Stimulated activated naive B cell treated with anti-CD40 and anti-IgM and Interleukin-4, amounts not matched to agents 10 μg/mL and 1 μg/mL and 100 μg/mL, for 72 hours (primary cell): Measurements from ENCODE around the gene APOA1.
"Not testable (repeated sequence)": the region's sequence is repeated elsewhere in the genome, so short reads cannot be mapped to it uniquely, and the experiment has no call there.

Source experiments
- ATAC-seq, 2 donors: fragments of 150-1000 bp; cut with Tn5 transposase; replicated peaks; 2 replicates each; pipeline ENCODE4 v1.10.0; 2021; ENCODE audit warnings: moderate library complexity in 1 of 2
- DNase-seq: peaks from one replicate; pipeline ENCODE4 v3.0.0; 2021
- H3K27ac Mint-ChIP-seq: one replicate; pipeline ENCODE4 v1.8.0; 2022; ENCODE audit warnings: mild to moderate bottlenecking, mixed read lengths
- H3K27me3 Mint-ChIP-seq, 2 donors: one replicate each; pipeline ENCODE4 v1.8.0; 2022; ENCODE audit warnings: mixed read lengths in 2 of 2
- H3K36me3 Mint-ChIP-seq, 2 donors: one replicate each; pipeline ENCODE4 v1.8.0; 2022; ENCODE audit warnings: mixed read lengths in 2 of 2, mild to moderate bottlenecking in 1 of 2
- H3K4me1 Mint-ChIP-seq, 2 donors: one replicate each; pipeline ENCODE4 v1.8.0; 2022; ENCODE audit warnings: mixed read lengths in 2 of 2, mild to moderate bottlenecking in 1 of 2
- H3K4me3 Mint-ChIP-seq, 2 donors: one replicate each; pipeline ENCODE4 v1.8.0; 2022; ENCODE audit warnings: mild to moderate bottlenecking in 2 of 2, mixed read lengths in 2 of 2, moderate library complexity in 1 of 2
- H3K9me3 Mint-ChIP-seq, 2 donors: one replicate each; pipeline ENCODE4 v1.8.0; 2022; ENCODE audit warnings: mixed read lengths in 2 of 2, mild to moderate bottlenecking in 1 of 2

Gene APOA1

GRCh38 chr11:116807601-116808261 lies 29.7 kb downstream of the APOA1 start:
- no peaks in the 10 kb centered on the region for H3K9me3 Mint-ChIP-seq
- peaks cover 19 to 30% of the 10 kb centered on the region in 2 donors for H3K27me3 Mint-ChIP-seq
- no peak overlapping the region for H3K4me3 Mint-ChIP-seq
- ATAC-seq, result no peak
- H3K4me1 Mint-ChIP-seq, result no peaks in the 10 kb centered on the region
- no peaks in the 10 kb centered on the region for H3K36me3 Mint-ChIP-seq
- no peak overlapping the region for H3K27ac Mint-ChIP-seq
- DNase-seq, result no peak

GRCh38 chr11:116804001-116804400 lies 33.4 kb downstream of the APOA1 start:
- no peaks in the 10 kb centered on the region for H3K9me3 Mint-ChIP-seq
- DNase-seq (no peak), ATAC-seq (no peak)
- H3K4me1 Mint-ChIP-seq, result no peaks in the 10 kb centered on the region
- no peaks in the 10 kb centered on the region for H3K36me3 Mint-ChIP-seq
- H3K4me3 Mint-ChIP-seq, result no peak overlapping the region
- no peak overlapping the region for H3K27ac Mint-ChIP-seq
- peaks cover 34 to 45% of the 10 kb centered on the region in 2 donors for H3K27me3 Mint-ChIP-seq

GRCh38 chr11:116801662-116802061 lies 35.8 kb downstream of the APOA1 start:
- not testable (repeated sequence) for H3K36me3 Mint-ChIP-seq, DNase-seq, H3K9me3 Mint-ChIP-seq, H3K4me1 Mint-ChIP-seq, ATAC-seq, H3K4me3 Mint-ChIP-seq, H3K27ac Mint-ChIP-seq
- peaks cover 30 to 35% of the 10 kb centered on the region in 2 donors for H3K27me3 Mint-ChIP-seq

- no peak for ATAC-seq
- no peak for DNase-seq
- peaks cover 30 to 35% of the 10 kb centered on the region in 2 donors for H3K27me3 Mint-ChIP-seq
- no peaks in the 10 kb centered on the region for H3K36me3 Mint-ChIP-seq
- no peaks in the 10 kb centered on the region for H3K4me1 Mint-ChIP-seq
- H3K27ac Mint-ChIP-seq, result no peak overlapping the region
- no peak overlapping the region for H3K4me3 Mint-ChIP-seq
- H3K9me3 Mint-ChIP-seq, result no peaks in the 10 kb centered on the region
Measured at GRCh38 chr11:116800610-116801009, 36.8 kb downstream of the APOA1 start.

GRCh38 chr11:116798368-116798767 lies 39.1 kb downstream of the APOA1 start:
- Mint-ChIP-seq H3K4me1 (no peaks in the 10 kb centered on the region), H3K9me3 (no peaks in the 10 kb centered on the region), H3K4me3 (no peak overlapping the region), H3K27ac (no peak overlapping the region), H3K36me3 (no peaks in the 10 kb centered on the region), H3K27me3 (peaks cover 23 to 28% of the 10 kb centered on the region in 2 donors)
- no peak for DNase-seq
- peak in 1 of 2 donors; percentile 31 for ATAC-seq

- Mint-ChIP-seq H3K27me3 (peaks cover 20 to 25% of the 10 kb centered on the region in 2 donors), H3K4me1 (no peaks in the 10 kb centered on the region), H3K27ac (no peak overlapping the region), H3K4me3 (no peak overlapping the region), H3K9me3 (no peaks in the 10 kb centered on the region), H3K36me3 (no peaks in the 10 kb centered on the region)
- no peak for ATAC-seq
- no peak for DNase-seq
Measured at GRCh38 chr11:116797816-116798215, 39.6 kb downstream of the APOA1 start.

GRCh38 chr11:116796548-116796947 lies 40.9 kb downstream of the APOA1 start:
- H3K36me3 Mint-ChIP-seq, result no peaks in the 10 kb centered on the region
- H3K27ac Mint-ChIP-seq, result no peak overlapping the region
- DNase-seq, result no peak
- peaks cover 0 to under 1% of the 10 kb centered on the region in 2 donors for H3K4me1 Mint-ChIP-seq
- no peak for ATAC-seq
- H3K27me3 Mint-ChIP-seq, result peaks cover 17 to 18% of the 10 kb centered on the region in 2 donors
- no peaks in the 10 kb centered on the region for H3K9me3 Mint-ChIP-seq
- H3K4me3 Mint-ChIP-seq, result no peak overlapping the region

- Mint-ChIP-seq H3K9me3 (no peaks in the 10 kb centered on the region), H3K27ac (no peak overlapping the region), H3K27me3 (peaks cover 19 to 21% of the 10 kb centered on the region in 2 donors), H3K4me1 (peaks cover 3 to 11% of the 10 kb centered on the region in 2 donors), H3K4me3 (no peak overlapping the region), H3K36me3 (no peaks in the 10 kb centered on the region)
- DNase-seq (no peak), ATAC-seq (no peak)
Measured at GRCh38 chr11:116794851-116795250, 42.6 kb downstream of the APOA1 start.

- Mint-ChIP-seq H3K4me3 (no peak overlapping the region), H3K27me3 (peaks cover 8 to 10% of the 10 kb centered on the region in 2 donors), H3K9me3 (no peaks in the 10 kb centered on the region), H3K4me1 (peaks cover 3 to 11% of the 10 kb centered on the region in 2 donors), H3K27ac (no peak overlapping the region), H3K36me3 (no peaks in the 10 kb centered on the region)
- ATAC-seq, result no peak
- no peak for DNase-seq
Measured at GRCh38 chr11:116793772-116794097, 43.7 kb downstream of the APOA1 start.

- no peaks in the 10 kb centered on the region for H3K36me3 Mint-ChIP-seq
- no peak overlapping the region for H3K27ac Mint-ChIP-seq
- no peak for ATAC-seq
- H3K27me3 Mint-ChIP-seq, result peaks cover 7 to 10% of the 10 kb centered on the region in 2 donors
- no peak overlapping the region for H3K4me3 Mint-ChIP-seq
- H3K4me1 Mint-ChIP-seq, result peaks cover 8 to 18% of the 10 kb centered on the region in 2 donors
- H3K9me3 Mint-ChIP-seq, result no peaks in the 10 kb centered on the region
- DNase-seq, result no peak
Measured at GRCh38 chr11:116792869-116793771, 44.3 kb downstream of the APOA1 start.

- DNase-seq, result no peak
- no peak for ATAC-seq
- H3K27me3 Mint-ChIP-seq, result peaks cover 7 to 10% of the 10 kb centered on the region in 2 donors
- no peak overlapping the region for H3K27ac Mint-ChIP-seq
- peaks cover 8 to 21% of the 10 kb centered on the region in 2 donors for H3K4me1 Mint-ChIP-seq
- H3K4me3 Mint-ChIP-seq, result no peak overlapping the region
- no peaks in the 10 kb centered on the region for H3K9me3 Mint-ChIP-seq
- peaks cover 0 to 3% of the 10 kb centered on the region in 2 donors for H3K36me3 Mint-ChIP-seq
Measured at GRCh38 chr11:116792144-116792868, 45.1 kb downstream of the APOA1 start.

- ATAC-seq, result no peak
- peak within 1 kb of the TSS in 1 of 2 donors; percentile 19 for H3K4me3 Mint-ChIP-seq
Measured at GRCh38 chr11:116791813-116792143, 45.6 kb downstream of the APOA1 start, which contains the start of gene APOA5. Gene APOA5, minus strand, starts transcription at chr11:116791879. Its CDS starts 19 bp downstream, at chr11:116791860.

GRCh38 chr11:116791002-116791812 lies 46.2 kb downstream of the APOA1 start:
- peaks cover 7 to 10% of the 10 kb centered on the region in 2 donors for H3K27me3 Mint-ChIP-seq
- peak; percentile 44 for DNase-seq
- H3K27ac Mint-ChIP-seq, result no peak overlapping the region

More at GRCh38 chr11:116791813-116792143, 45.6 kb downstream of the APOA1 start, which contains the start of gene APOA5:
- peaks cover 3 to 8% of the 10 kb centered on the region in 2 donors for H3K36me3 Mint-ChIP-seq
- no peaks in the 10 kb centered on the region for H3K9me3 Mint-ChIP-seq
- peaks cover 13 to 26% of the 10 kb centered on the region in 2 donors for H3K4me1 Mint-ChIP-seq
- peaks cover 7 to 10% of the 10 kb centered on the region in 2 donors for H3K27me3 Mint-ChIP-seq
- no peak within 1 kb of the TSS for H3K27ac Mint-ChIP-seq
- DNase-seq, result no peak

More at GRCh38 chr11:116791002-116791812, 46.2 kb downstream of the APOA1 start:
- Mint-ChIP-seq H3K36me3 (peaks cover 3 to 12% of the 10 kb centered on the region in 2 donors), H3K9me3 (no peaks in the 10 kb centered on the region), H3K4me3 (peak overlapping the region in 1 of 2 donors; percentile 19), H3K4me1 (peaks cover 13 to 30% of the 10 kb centered on the region in 2 donors)
- peak; percentile 49 to 56 for ATAC-seq
